Naive B cell (primary cell): ENCODE data around the gene GAB2. TPM values are rescaled to one million over a fixed set of nuclear protein-coding genes. Genes with fewer than 3 reads are reported as not detected.
A peak's percentile ranks its signal among the peaks of the same experiment; 100 is the strongest.

ENCODE experiments used
- ATAC-seq, 2 donors: fragments of 150-1000 bp; cut with Tn5 transposase; 2 replicates each; pipeline ENCODE4 v1.10.0; 2021; ENCODE audit warnings: low read depth in 2 of 2, mild to moderate bottlenecking in 2 of 2, moderate library complexity in 2 of 2
- DNase-seq: peaks from one replicate; pipeline ENCODE4 v3.0.0; 2022
- H3K27ac Mint-ChIP-seq, 6 donors: one replicate each; pipeline ENCODE4 v1.8.0; 2020 to 2022; ENCODE audit warnings: mild to moderate bottlenecking in 6 of 6, mixed read lengths in 6 of 6, moderate library complexity in 5 of 6, inconsistent platforms in 2 of 6
- H3K27me3 Mint-ChIP-seq, 3 donors: one replicate each; pipeline ENCODE4 v1.8.0; 2021 to 2022; ENCODE audit warnings: mixed read lengths in 3 of 3, mild to moderate bottlenecking in 1 of 3
- H3K36me3 Mint-ChIP-seq, 2 donors: one replicate each; pipeline ENCODE4 v1.8.0; 2020 to 2022; ENCODE audit warnings: mixed read lengths in 2 of 2, inconsistent platforms in 1 of 2, mild to moderate bottlenecking in 1 of 2
- H3K4me1 Mint-ChIP-seq, 3 donors: one replicate each; pipeline ENCODE4 v1.8.0; 2020 to 2022; ENCODE audit warnings: mixed read lengths in 3 of 3, inconsistent platforms in 1 of 3, mild to moderate bottlenecking in 1 of 3, moderate library complexity in 1 of 3
- H3K4me3 Mint-ChIP-seq, 8 donors: one replicate each; pipeline ENCODE4 v1.8.0; 2020 to 2022; ENCODE audit warnings: mild to moderate bottlenecking in 8 of 8, mixed read lengths in 8 of 8, moderate library complexity in 8 of 8, inconsistent platforms in 2 of 8
- H3K9me3 Mint-ChIP-seq, 7 donors: one replicate each; pipeline ENCODE4 v1.8.0; 2020 to 2022; ENCODE audit warnings: mixed read lengths in 7 of 7, mild to moderate bottlenecking in 5 of 7, inconsistent platforms in 2 of 7, moderate library complexity in 1 of 7
- polyA plus RNA-seq, 6 donors: library from polyadenylated mRNA; unstranded; fragments of 300-500 nt; fragmentation: Illumina TruSeq; gene quantifications; one replicate each; pipeline ENCODE4 v1.2.3, GENCODE V29; 2021; ENCODE audit warnings: low read depth in 6 of 6

Gene GAB2
- polyA plus RNA-seq, 6 donors from 2014 or later = 0.71 to 4.2 (median 2.2) TPM

GRCh38 chr11:78338702-78339101 lies 78.9 kb downstream of the GAB2 start:
- peaks cover 8 to 44% (median 20%) of the 10 kb centered on the region in 3 donors for H3K4me1 Mint-ChIP-seq
- DNase-seq = no peak
- H3K27me3 Mint-ChIP-seq = no peaks in the 10 kb centered on the region
- H3K36me3 Mint-ChIP-seq = peaks cover 0 to under 1% of the 10 kb centered on the region in 2 donors
- peaks cover 0 to 4% (median 0%) of the 10 kb centered on the region in 7 donors for H3K9me3 Mint-ChIP-seq
- no peak overlapping the region for H3K4me3 Mint-ChIP-seq
- no peak for ATAC-seq
- peak overlapping the region in 3 of 6 donors; percentile 48 to 62 (median 59) for H3K27ac Mint-ChIP-seq

- Mint-ChIP-seq H3K27me3 (no peaks in the 10 kb centered on the region), H3K27ac (peak overlapping the region in 2 of 6 donors; percentile 27 to 48), H3K4me1 (peaks cover 12 to 48% (median 21%) of the 10 kb centered on the region in 3 donors), H3K4me3 (no peak overlapping the region), H3K36me3 (no peaks in the 10 kb centered on the region), H3K9me3 (peaks cover 0 to 4% (median 0%) of the 10 kb centered on the region in 7 donors)
- ATAC-seq (no peak), DNase-seq (no peak)
These were observed 79.5 kb downstream of the GAB2 start for GRCh38 chr11:78338138-78338537.

DNA sequence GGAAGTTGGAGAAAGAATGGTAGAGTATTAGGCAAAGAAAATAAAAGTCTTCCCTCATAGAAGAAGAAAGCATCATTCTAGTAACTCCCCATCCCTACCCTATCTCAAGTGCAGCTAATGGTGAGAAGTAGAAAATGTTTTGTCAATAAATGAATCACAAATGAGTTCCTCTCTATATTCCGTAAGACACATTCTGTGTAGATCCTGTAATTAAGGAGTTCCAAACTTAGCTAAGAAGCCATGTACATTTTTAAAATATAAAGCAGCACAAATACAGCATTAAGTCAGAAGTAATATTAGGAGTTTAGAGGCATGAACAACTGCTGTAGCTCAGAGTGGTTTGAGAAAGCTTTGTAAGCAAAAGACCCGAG lies 80.1 kb downstream of the GAB2 start:
- Mint-ChIP-seq H3K9me3 (peaks cover 0 to 4% (median 0%) of the 10 kb centered on the region in 7 donors), H3K4me1 (peaks cover 18 to 52% (median 20%) of the 10 kb centered on the region in 3 donors), H3K4me3 (no peak overlapping the region), H3K27me3 (no peaks in the 10 kb centered on the region), H3K36me3 (no peaks in the 10 kb centered on the region), H3K27ac (peak overlapping the region in 3 of 6 donors; percentile 48 to 74 (median 51))
- DNase-seq (no peak), ATAC-seq (no peak)

DNA sequence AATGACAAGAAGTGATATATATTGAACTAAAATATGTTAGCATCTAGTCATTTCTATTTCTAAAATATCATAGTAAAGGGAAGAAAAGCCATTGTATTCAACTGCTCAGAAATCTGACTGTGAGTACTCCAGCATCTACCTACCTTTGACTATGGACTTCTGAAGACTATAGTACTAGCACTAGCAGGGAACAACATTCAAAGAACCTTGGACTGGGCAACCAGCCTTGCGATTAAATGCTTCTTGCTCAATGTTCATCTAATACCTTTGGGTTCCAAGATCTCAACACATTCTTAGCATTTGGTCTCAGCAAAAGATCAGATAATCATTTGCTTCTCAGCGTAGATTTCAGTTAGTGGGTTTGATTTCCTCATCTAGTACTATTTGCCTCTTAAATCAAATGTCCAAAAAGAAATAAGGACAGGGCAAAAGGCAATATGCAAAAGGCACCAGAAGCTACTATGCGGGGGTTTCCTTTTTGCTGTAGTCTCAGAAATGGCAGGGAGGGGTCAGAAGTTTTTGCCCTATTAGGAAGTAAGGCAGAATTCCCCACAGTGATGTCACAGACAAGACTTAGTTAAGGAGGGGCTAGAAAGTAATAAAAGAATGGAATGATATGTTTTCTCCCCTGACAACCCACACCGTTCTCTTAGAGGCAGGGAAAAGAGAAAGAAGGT lies 80.6 kb downstream of the GAB2 start:
- H3K4me3 Mint-ChIP-seq = no peak overlapping the region
- no peaks in the 10 kb centered on the region for H3K27me3 Mint-ChIP-seq
- peaks cover 23 to 58% (median 26%) of the 10 kb centered on the region in 3 donors for H3K4me1 Mint-ChIP-seq
- ATAC-seq = peak; percentile 70 to 96
- H3K27ac Mint-ChIP-seq = peak overlapping the region in 3 of 6 donors; percentile 48 to 74 (median 51)
- no peaks in the 10 kb centered on the region for H3K36me3 Mint-ChIP-seq
- no peak for DNase-seq
- H3K9me3 Mint-ChIP-seq = peaks cover 0 to 4% (median 0%) of the 10 kb centered on the region in 7 donors

DNA sequence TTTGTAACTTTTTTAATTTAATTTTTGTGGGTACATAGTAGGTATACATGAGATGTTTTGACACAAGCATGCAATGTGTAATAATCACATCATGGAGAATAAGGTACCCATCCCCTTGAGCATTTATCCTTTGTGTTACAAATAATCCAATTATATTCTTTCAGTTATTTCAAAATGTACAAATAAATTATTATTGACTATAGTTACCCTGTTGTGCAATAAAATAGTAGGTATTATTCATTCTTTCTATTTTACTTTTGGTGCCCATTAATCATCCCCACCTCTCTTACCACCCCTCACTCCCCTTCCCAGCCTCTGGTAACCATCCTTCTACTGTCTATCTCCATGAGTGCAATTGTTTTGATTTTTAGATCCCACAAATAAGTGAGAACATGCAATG lies 83.5 kb downstream of the GAB2 start:
- H3K36me3 Mint-ChIP-seq = no peaks in the 10 kb centered on the region
- H3K9me3 Mint-ChIP-seq = peaks cover 0 to 4% (median 0%) of the 10 kb centered on the region in 7 donors
- H3K27me3 Mint-ChIP-seq = no peaks in the 10 kb centered on the region
- ATAC-seq = no peak
- H3K4me1 Mint-ChIP-seq = peaks cover 22 to 57% (median 29%) of the 10 kb centered on the region in 3 donors
- peak overlapping the region in 2 of 6 donors; percentile 2 to 18 for H3K27ac Mint-ChIP-seq
- H3K4me3 Mint-ChIP-seq = no peak overlapping the region
- no peak for DNase-seq

GRCh38 chr11:78332872-78333271 lies 84.7 kb downstream of the GAB2 start:
- H3K27ac Mint-ChIP-seq = peak overlapping the region in 3 of 6 donors; percentile 12 to 68 (median 64)
- DNase-seq = no peak
- H3K4me1 Mint-ChIP-seq = peaks cover 21 to 46% (median 29%) of the 10 kb centered on the region in 3 donors
- no peak overlapping the region for H3K4me3 Mint-ChIP-seq
- no peak for ATAC-seq
- no peaks in the 10 kb centered on the region for H3K27me3 Mint-ChIP-seq
- no peaks in the 10 kb centered on the region for H3K36me3 Mint-ChIP-seq
- H3K9me3 Mint-ChIP-seq = peaks cover 0 to 4% (median 0%) of the 10 kb centered on the region in 7 donors

DNA sequence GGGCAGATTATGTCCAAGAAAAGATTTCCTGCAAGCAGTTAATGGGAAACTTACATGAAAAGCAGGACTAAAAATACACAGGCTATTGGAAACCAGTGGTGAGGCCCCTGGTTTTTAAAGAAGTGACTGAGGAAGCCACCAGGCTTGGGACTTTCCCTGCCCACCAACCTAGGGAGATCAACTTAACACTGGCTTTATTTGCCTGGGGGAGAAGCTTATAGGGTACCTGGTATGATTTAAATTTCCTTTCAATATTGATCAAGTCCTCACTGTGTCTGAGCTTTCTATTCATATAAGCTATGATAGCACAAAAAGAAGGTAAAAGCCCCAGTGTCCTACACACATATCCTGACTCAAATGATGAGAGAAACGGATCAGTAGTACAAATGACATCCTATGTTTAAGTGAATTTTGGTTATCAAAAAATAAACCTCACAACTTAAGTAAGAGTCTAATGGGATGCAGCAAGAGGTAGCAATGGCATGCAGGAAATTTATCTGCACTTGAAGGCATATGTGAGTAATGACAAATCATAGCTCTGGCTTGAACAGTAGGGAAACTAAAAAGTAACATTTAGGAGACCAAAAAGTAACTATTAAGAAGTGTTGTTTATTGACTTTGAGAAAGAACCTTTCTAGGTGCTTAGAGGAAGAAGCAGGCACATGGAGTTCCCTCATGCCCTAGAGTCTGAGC lies 85.3 kb downstream of the GAB2 start:
- Mint-ChIP-seq H3K27ac (peak overlapping the region in 5 of 6 donors; percentile 12 to 68 (median 51)), H3K4me3 (no peak overlapping the region), H3K4me1 (peaks cover 19 to 43% (median 26%) of the 10 kb centered on the region in 3 donors), H3K27me3 (no peaks in the 10 kb centered on the region), H3K9me3 (peaks cover 0 to 4% (median 0%) of the 10 kb centered on the region in 7 donors), H3K36me3 (no peaks in the 10 kb centered on the region)
- DNase-seq = no peak
- peak; percentile 70 to 74 for ATAC-seq

DNA sequence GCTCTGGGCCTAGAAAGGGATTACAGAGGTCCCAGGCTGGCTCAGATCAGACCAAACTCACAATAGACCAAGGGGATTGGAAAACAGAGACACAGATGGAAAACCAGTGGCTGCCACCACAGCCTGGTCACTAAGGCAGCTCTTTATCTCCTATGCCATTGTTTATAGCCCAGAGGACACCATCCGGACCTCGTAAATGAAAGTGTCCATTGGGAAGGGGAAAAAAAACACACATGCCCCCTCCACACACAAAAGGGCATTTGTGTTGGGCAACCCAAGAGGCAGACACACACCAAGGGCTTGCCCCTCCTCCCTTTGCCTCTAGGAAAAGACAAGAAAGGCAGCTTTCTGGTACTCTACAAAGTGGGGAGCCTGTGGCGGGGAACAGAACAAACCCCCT lies 85.9 kb downstream of the GAB2 start:
- Mint-ChIP-seq H3K9me3 (peaks cover 0 to 4% (median 0%) of the 10 kb centered on the region in 7 donors), H3K4me1 (peaks cover 17 to 44% (median 21%) of the 10 kb centered on the region in 3 donors), H3K36me3 (no peaks in the 10 kb centered on the region), H3K27me3 (no peaks in the 10 kb centered on the region), H3K27ac (peak overlapping the region in 1 of 6 donors; percentile 51), H3K4me3 (no peak overlapping the region)
- DNase-seq (no peak), ATAC-seq (no peak)

DNA sequence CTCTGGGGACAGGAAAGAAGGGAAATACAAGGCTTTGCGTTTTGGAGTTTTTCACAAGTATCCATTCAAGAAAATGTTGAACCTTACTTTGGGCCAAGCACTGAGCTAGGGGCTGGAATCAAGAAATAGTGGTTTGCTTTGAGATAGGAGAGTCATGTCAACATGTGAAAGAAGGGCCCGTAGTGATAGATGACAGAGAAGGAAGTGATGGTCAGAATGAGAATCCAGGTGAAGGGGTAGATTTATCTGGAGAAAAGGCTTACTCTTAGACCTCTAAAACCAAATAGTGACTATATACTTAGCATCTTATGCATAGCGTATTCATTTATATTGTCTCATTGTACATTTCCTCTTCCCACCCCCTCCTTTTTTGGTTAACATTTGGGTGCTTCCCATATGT lies 87.3 kb downstream of the GAB2 start:
- no peaks in the 10 kb centered on the region for H3K27me3 Mint-ChIP-seq
- H3K4me1 Mint-ChIP-seq = peaks cover 20 to 56% (median 25%) of the 10 kb centered on the region in 3 donors

GRCh38 chr11:78327945-78328344 lies 89.7 kb downstream of the GAB2 start:
- ATAC-seq (no peak), DNase-seq (no peak)
- H3K4me1 Mint-ChIP-seq = peaks cover 17 to 63% (median 39%) of the 10 kb centered on the region in 3 donors
- H3K27ac Mint-ChIP-seq = no peak overlapping the region
- H3K27me3 Mint-ChIP-seq = no peaks in the 10 kb centered on the region
- H3K9me3 Mint-ChIP-seq = peaks cover 0 to 2% (median 0%) of the 10 kb centered on the region in 7 donors
- H3K4me3 Mint-ChIP-seq = no peak overlapping the region
- no peaks in the 10 kb centered on the region for H3K36me3 Mint-ChIP-seq

More for the DNA sequence above, 87.3 kb downstream of the GAB2 start:
- no peak overlapping the region for H3K27ac Mint-ChIP-seq
- no peak for DNase-seq
- no peak overlapping the region for H3K4me3 Mint-ChIP-seq
- H3K36me3 Mint-ChIP-seq = no peaks in the 10 kb centered on the region
- ATAC-seq = no peak
- H3K9me3 Mint-ChIP-seq = peaks cover 0 to under 1% (median 0%) of the 10 kb centered on the region in 7 donors

- ATAC-seq (no peak), DNase-seq (no peak)
- Mint-ChIP-seq H3K27ac (peak overlapping the region in 1 of 6 donors; percentile 31), H3K27me3 (no peaks in the 10 kb centered on the region), H3K4me3 (no peak overlapping the region), H3K9me3 (peaks cover 0 to 2% (median 0%) of the 10 kb centered on the region in 7 donors), H3K4me1 (peaks cover 20 to 57% (median 41%) of the 10 kb centered on the region in 3 donors), H3K36me3 (no peaks in the 10 kb centered on the region)
These were observed 92.3 kb downstream of the GAB2 start for GRCh38 chr11:78325274-78325781.

DNA sequence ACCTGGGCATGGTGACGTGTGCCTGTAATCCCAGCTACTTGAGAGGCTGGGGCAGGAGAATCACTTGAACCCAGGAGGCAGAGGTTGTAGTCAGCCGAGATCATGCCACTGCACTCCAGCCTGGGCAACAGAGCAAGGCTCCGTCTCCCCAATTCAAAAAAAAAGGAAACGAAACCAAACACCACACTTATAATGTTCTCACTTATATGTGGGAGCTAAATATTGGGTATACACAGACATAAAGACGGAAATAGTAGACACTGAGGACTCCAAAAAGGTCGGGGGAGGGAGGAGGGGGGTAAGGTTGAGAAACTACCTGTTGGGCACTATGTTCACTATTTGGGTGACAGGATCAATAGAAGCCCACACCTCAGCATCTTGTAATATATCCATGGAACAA lies 94.3 kb downstream of the GAB2 start:
- no peaks in the 10 kb centered on the region for H3K27me3 Mint-ChIP-seq
- H3K4me3 Mint-ChIP-seq = peak overlapping the region in 2 of 8 donors; percentile 29 to 60
- ATAC-seq (peak; percentile 88 to 93), DNase-seq (no peak)
- H3K4me1 Mint-ChIP-seq = peaks cover 24 to 53% (median 46%) of the 10 kb centered on the region in 3 donors
- peak overlapping the region in 1 of 6 donors; percentile 56 for H3K27ac Mint-ChIP-seq
- peaks cover 0 to 2% (median 0%) of the 10 kb centered on the region in 7 donors for H3K9me3 Mint-ChIP-seq
- H3K36me3 Mint-ChIP-seq = no peaks in the 10 kb centered on the region

DNA sequence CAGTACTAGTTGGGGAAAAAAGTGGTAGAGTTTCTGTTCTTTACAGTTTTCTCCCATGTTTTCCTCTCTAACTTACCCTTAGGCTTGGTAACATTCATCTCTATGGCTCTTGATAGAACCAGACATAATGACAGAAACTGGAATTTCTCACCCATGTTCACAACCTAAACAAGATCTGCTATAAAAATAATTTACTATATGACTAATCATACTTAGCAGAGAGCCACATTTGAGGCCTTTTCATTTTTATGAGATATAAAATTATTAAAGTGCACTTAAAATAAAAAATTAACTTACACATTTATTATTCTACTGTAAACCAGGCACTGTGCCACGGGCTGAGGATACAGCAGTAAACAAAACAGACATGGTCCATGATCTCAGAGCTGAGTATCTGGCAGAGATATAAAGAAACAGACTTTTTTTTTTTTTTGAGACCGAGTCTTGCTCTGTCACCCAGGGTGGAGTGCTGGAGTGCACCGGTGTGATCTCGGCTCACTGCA lies 98.1 kb downstream of the GAB2 start:
- Mint-ChIP-seq H3K27ac (peak overlapping the region in 1 of 6 donors; percentile 11), H3K4me3 (no peak overlapping the region), H3K9me3 (peaks cover 0 to 2% (median 0%) of the 10 kb centered on the region in 7 donors), H3K4me1 (peaks cover 29 to 41% (median 36%) of the 10 kb centered on the region in 3 donors), H3K36me3 (peaks cover 0 to 9% of the 10 kb centered on the region in 2 donors), H3K27me3 (no peaks in the 10 kb centered on the region)
- DNase-seq (no peak), ATAC-seq (no peak)
